Vagina (tissue), 2 donors: ENCODE measurements around the gene RNU6-1.

Experiments
- POLR2AphosphoS5 ChIP-seq, 2 donors: sonication (generic); formaldehyde crosslinking; IDR thresholded peaks; one replicate each; pipeline ENCODE4 v1.9.0; 2017; ENCODE audit warnings: antibody characterized with exemption in 2 of 2, mild to moderate bottlenecking in 2 of 2, low read depth in 1 of 2; ENCODE audit not compliant: insufficient read depth in 1 of 2
- TF ChIP-seq, protein P1 (sequence below), 3 experiments: fragments of 450-650 bp in 2 of 3; fragments of 200-600 bp in 1 of 3; sonication (generic) in 1 of 3; IDR thresholded peaks; one replicate each; pipeline ENCODE4 v1.5.1; 2017 to 2019; ENCODE audit warnings: antibody characterized with exemption in 3 of 3, mild to moderate bottlenecking in 2 of 3, moderate library complexity in 2 of 3

DNA sequence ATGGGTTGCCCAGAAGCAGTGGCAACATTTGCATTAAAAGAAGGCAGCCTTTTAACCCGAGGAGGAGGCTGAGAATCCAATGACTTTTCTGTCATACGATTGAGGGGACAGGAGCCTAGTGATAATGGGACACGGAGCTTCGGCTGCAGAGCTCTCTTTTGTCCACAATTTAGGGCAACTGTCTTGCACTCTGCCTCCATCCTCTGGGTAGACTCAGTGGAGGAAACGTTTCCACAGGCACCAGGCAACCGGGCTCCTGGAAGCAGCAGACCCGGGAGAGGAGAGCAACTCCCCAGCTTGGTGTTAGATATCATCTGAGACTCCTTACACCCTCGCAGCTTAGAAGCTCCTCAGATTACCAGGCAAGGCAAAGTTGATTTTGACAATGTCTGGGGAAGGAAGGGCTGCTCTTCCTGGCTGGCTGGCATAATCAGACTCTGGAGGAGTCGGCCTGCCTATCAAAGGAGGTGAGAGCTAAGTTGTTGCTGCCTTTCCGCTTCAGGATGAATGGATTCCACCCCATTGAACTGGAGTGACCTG, 43.5 kb upstream of the RNU6-1 start:
- TF ChIP-seq, protein P1, sequence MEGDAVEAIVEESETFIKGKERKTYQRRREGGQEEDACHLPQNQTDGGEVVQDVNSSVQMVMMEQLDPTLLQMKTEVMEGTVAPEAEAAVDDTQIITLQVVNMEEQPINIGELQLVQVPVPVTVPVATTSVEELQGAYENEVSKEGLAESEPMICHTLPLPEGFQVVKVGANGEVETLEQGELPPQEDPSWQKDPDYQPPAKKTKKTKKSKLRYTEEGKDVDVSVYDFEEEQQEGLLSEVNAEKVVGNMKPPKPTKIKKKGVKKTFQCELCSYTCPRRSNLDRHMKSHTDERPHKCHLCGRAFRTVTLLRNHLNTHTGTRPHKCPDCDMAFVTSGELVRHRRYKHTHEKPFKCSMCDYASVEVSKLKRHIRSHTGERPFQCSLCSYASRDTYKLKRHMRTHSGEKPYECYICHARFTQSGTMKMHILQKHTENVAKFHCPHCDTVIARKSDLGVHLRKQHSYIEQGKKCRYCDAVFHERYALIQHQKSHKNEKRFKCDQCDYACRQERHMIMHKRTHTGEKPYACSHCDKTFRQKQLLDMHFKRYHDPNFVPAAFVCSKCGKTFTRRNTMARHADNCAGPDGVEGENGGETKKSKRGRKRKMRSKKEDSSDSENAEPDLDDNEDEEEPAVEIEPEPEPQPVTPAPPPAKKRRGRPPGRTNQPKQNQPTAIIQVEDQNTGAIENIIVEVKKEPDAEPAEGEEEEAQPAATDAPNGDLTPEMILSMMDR (IDR thresholded peaks at IDR 0.05) = no peak
- no peak for TF ChIP-seq POLR2AphosphoS5 (IDR thresholded peaks at IDR 0.05; ENCODE audit: insufficient read depth in 1 of 2, low read depth in 1 of 2)
